Muscle of back (tissue), 11 donors: ENCODE measurements around the gene TSC22D3. TPM values are rescaled to one million over a fixed set of nuclear protein-coding genes. Genes with fewer than 3 reads are reported as not detected.
A peak's percentile ranks its signal among the peaks of the same experiment; 100 is the strongest.

Source experiments
- DNase-seq, 3 donors: peaks; one replicate each; pipeline versions ENCODE4 v3.0.0 to v3.0.0-alpha.2; 2013
- polyA plus RNA-seq, 10 donors: library from polyadenylated mRNA; unstranded; fragments of 120-200 nt; gene quantifications; one replicate each; pipeline ENCODE4 v1.2.1, GENCODE V29; 2013; ENCODE audit not compliant: insufficient read length in 10 of 10

TSC22D3 gene
- polyA plus RNA-seq, 10 donors: 36.0 to 98.1 (median 58.7) TPM

GRCh38 chrX:107734646-107735045, 40.9 kb downstream of the TSC22D3 start:
- no peak for DNase-seq

- no peak for DNase-seq
Observed at GRCh38 chrX:107733686-107734085, 41.9 kb downstream of the TSC22D3 start.

GRCh38 chrX:107731831-107732502, 43.6 kb downstream of the TSC22D3 start:
- DNase-seq: peak in 2 of 3 donors; percentile 63 to 65

- DNase-seq: no peak
Observed at GRCh38 chrX:107730991-107731766, 44.4 kb downstream of the TSC22D3 start.

- DNase-seq: no peak
Observed at GRCh38 chrX:107730298-107730655, 45.3 kb downstream of the TSC22D3 start.

- no peak for DNase-seq
Observed at GRCh38 chrX:107729558-107730297, 45.9 kb downstream of the TSC22D3 start.

- no peak for DNase-seq
Observed at GRCh38 chrX:107728371-107729099, 47.1 kb downstream of the TSC22D3 start.

- no peak for DNase-seq
Observed at GRCh38 chrX:107726816-107727534, 48.6 kb downstream of the TSC22D3 start.

GRCh38 chrX:107725761-107726555, 49.6 kb downstream of the TSC22D3 start:
- no peak for DNase-seq

GRCh38 chrX:107724653-107725052, 50.9 kb downstream of the TSC22D3 start:
- no peak for DNase-seq

- DNase-seq: no peak
Observed at GRCh38 chrX:107723511-107723910, 52.1 kb downstream of the TSC22D3 start.

GRCh38 chrX:107721966-107722707, 53.5 kb downstream of the TSC22D3 start:
- no peak for DNase-seq

GRCh38 chrX:107721318-107721717, 54.3 kb downstream of the TSC22D3 start:
- no peak for DNase-seq

GRCh38 chrX:107718156-107718621, 57.4 kb downstream of the TSC22D3 start:
- peak; percentile 75 to 77 (median 76) for DNase-seq

- DNase-seq: peak; percentile 81 to 88 (median 84)
Observed at GRCh38 chrX:107716816-107717700, 58.5 kb downstream of the TSC22D3 start.

GRCh38 chrX:107716118-107716684, 59.4 kb downstream of the TSC22D3 start:
- peak in 2 of 3 donors; percentile 27 to 72 for DNase-seq

GRCh38 chrX:107715331-107716117, 60.1 kb downstream of the TSC22D3 start:
- peak in 1 of 3 donors; percentile 44 for DNase-seq
